ENCODE measurements around the gene SCG5.

SCG5 gene

GRCh38 chr15:32676169-32676568 lies 34.7 kb downstream of the SCG5 start:
- no peak for TF ChIP-seq CTCF (IDR thresholded peaks at IDR 0.05; ENCODE audit: low read depth, low read length)
- DNase-seq (ENCODE audit: extremely low read depth, low read depth), result no peak

- TF ChIP-seq CTCF (IDR thresholded peaks at IDR 0.05; ENCODE audit: low read depth, low read length), result no peak
- DNase-seq (ENCODE audit: extremely low read depth, low read depth), result no peak
Measured at GRCh38 chr15:32677238-32677750, 35.8 kb downstream of the SCG5 start.

- DNase-seq (ENCODE audit: extremely low read depth, low read depth), result no peak
- no peak for TF ChIP-seq CTCF (IDR thresholded peaks at IDR 0.05; ENCODE audit: low read depth, low read length)
Measured at GRCh38 chr15:32679298-32679690, 37.8 kb downstream of the SCG5 start.

GRCh38 chr15:32682569-32682968 lies 41.1 kb downstream of the SCG5 start:
- no peak for TF ChIP-seq CTCF (IDR thresholded peaks at IDR 0.05; ENCODE audit: low read depth, low read length)
- DNase-seq (ENCODE audit: extremely low read depth, low read depth), result peak; percentile 83

GRCh38 chr15:32682977-32683630 lies 41.6 kb downstream of the SCG5 start:
- TF ChIP-seq CTCF (IDR thresholded peaks at IDR 0.05; ENCODE audit: low read depth, low read length), result no peak
- no peak for DNase-seq (ENCODE audit: extremely low read depth, low read depth)

GRCh38 chr15:32683906-32684584 lies 42.5 kb downstream of the SCG5 start:
- no peak for TF ChIP-seq CTCF (IDR thresholded peaks at IDR 0.05; ENCODE audit: low read depth, low read length)
- peak; percentile 86 for DNase-seq (ENCODE audit: extremely low read depth, low read depth)

GRCh38 chr15:32685576-32685975 lies 44.1 kb downstream of the SCG5 start:
- no peak for TF ChIP-seq CTCF (IDR thresholded peaks at IDR 0.05; ENCODE audit: low read depth, low read length)
- no peak for DNase-seq (ENCODE audit: extremely low read depth, low read depth)
